HG02885 (cell line): ENCODE data around the gene FAM149A.

Experiments
- ATAC-seq: cut with Tn5 transposase; IDR thresholded peaks from one replicate; pipeline ENCODE4 v1.9.1; 2021; ENCODE audit warnings: mild to moderate bottlenecking; ENCODE audit not compliant: unreplicated experiment, poor library complexity

The FAM149A gene

GRCh38 chr4:186104890-186105646, 564 bp downstream of the FAM149A start:
- ATAC-seq, result peak; percentile 36

GRCh38 chr4:186105647-186106321, 1.3 kb downstream of the FAM149A start:
- peak; percentile 3 for ATAC-seq

- no peak for ATAC-seq
Measured at GRCh38 chr4:186107947-186108346, 3.4 kb downstream of the FAM149A start.

GRCh38 chr4:186108391-186108790, 3.9 kb downstream of the FAM149A start:
- no peak for ATAC-seq

- no peak for ATAC-seq
Measured at GRCh38 chr4:186109245-186109644, 4.7 kb downstream of the FAM149A start.

- ATAC-seq, result no peak
Measured at GRCh38 chr4:186116697-186117096, 12.2 kb downstream of the FAM149A start.

- ATAC-seq, result no peak
Measured at GRCh38 chr4:186118582-186118981, 14.1 kb downstream of the FAM149A start.

- ATAC-seq, result no peak
Measured at GRCh38 chr4:186121057-186121456, 16.6 kb downstream of the FAM149A start.

GRCh38 chr4:186128842-186129241, 24.3 kb downstream of the FAM149A start:
- ATAC-seq, result no peak

GRCh38 chr4:186131935-186132334, 27.4 kb downstream of the FAM149A start:
- no peak for ATAC-seq

GRCh38 chr4:186132577-186133242, 28.2 kb downstream of the FAM149A start:
- peak; percentile 26 for ATAC-seq

GRCh38 chr4:186134257-186134656, 29.8 kb downstream of the FAM149A start:
- peak; percentile 100 for ATAC-seq

GRCh38 chr4:186134861-186135260, 30.4 kb downstream of the FAM149A start:
- no peak for ATAC-seq

GRCh38 chr4:186137196-186137794, 32.8 kb downstream of the FAM149A start:
- no peak for ATAC-seq

GRCh38 chr4:186144198-186144945, 39.9 kb downstream of the FAM149A start:
- ATAC-seq, result peak; percentile 47

- ATAC-seq, result peak; percentile 56
Measured at GRCh38 chr4:186144946-186145569, 40.6 kb downstream of the FAM149A start.

GRCh38 chr4:186146458-186146857, 42.0 kb downstream of the FAM149A start:
- ATAC-seq, result no peak

GRCh38 chr4:186148336-186148975, 44.0 kb downstream of the FAM149A start:
- no peak for ATAC-seq

GRCh38 chr4:186149872-186150271, 45.4 kb downstream of the FAM149A start:
- no peak for ATAC-seq
